HG03460 (cell line): ENCODE results near the gene EFCAB13.
"Not testable (repeated sequence)": the region's sequence is repeated elsewhere in the genome, so short reads cannot be mapped to it uniquely, and the experiment has no call there.

Experiments used
- ATAC-seq: cut with Tn5 transposase; IDR thresholded peaks from one replicate; pipeline ENCODE4 v1.9.1; 2021; ENCODE audit not compliant: unreplicated experiment

EFCAB13 gene

GRCh38 chr17:47423406-47424295 is 99.9 kb downstream of the EFCAB13 start:
- no peak for ATAC-seq

- ATAC-seq = not testable (repeated sequence)
Measured at GRCh38 chr17:47425233-47425632, 101.5 kb downstream of the EFCAB13 start.

GRCh38 chr17:47425887-47426635 is 102.3 kb downstream of the EFCAB13 start:
- ATAC-seq = not testable (repeated sequence)

- ATAC-seq = no peak
Measured at GRCh38 chr17:47427985-47428384, 104.2 kb downstream of the EFCAB13 start.

- ATAC-seq = not testable (repeated sequence)
Measured at GRCh38 chr17:47432240-47432639, 108.5 kb downstream of the EFCAB13 start.

- no peak for ATAC-seq
Measured at GRCh38 chr17:47465165-47465564, 141.4 kb downstream of the EFCAB13 start.

- not testable (repeated sequence) for ATAC-seq
Measured at GRCh38 chr17:47466976-47467375, 143.2 kb downstream of the EFCAB13 start.

GRCh38 chr17:47470836-47471235 is 147.1 kb downstream of the EFCAB13 start:
- no peak for ATAC-seq

- not testable (repeated sequence) for ATAC-seq
Measured at GRCh38 chr17:47472073-47472472, 148.3 kb downstream of the EFCAB13 start.
